GM18868 (cell line): ENCODE measurements around the gene SIT1.
"Not testable (repeated sequence)": the region's sequence is repeated elsewhere in the genome, so short reads cannot be mapped to it uniquely, and the experiment has no call there.

Experiments
- ATAC-seq: cut with Tn5 transposase; IDR thresholded peaks from one replicate; pipeline ENCODE4 v1.9.1; 2021; ENCODE audit warnings: mild to moderate bottlenecking, moderate library complexity; ENCODE audit not compliant: unreplicated experiment

SIT1 gene

GRCh38 chr9:35660966-35661415 lies 10.3 kb upstream of the SIT1 start:
- no peak for ATAC-seq

- ATAC-seq = no peak
These were observed 8.6 kb upstream of the SIT1 start for GRCh38 chr9:35659340-35659739.

GRCh38 chr9:35658968-35659220 lies 8.2 kb upstream of the SIT1 start:
- no peak for ATAC-seq

GRCh38 chr9:35658137-35658967 lies 7.6 kb upstream of the SIT1 start, which contains the start of gene CCDC107:
Gene CCDC107 (plus strand): TSS chr9:35658292. CDS start chr9:35658380, 88 bp downstream.
- ATAC-seq = peak; percentile 63

GRCh38 chr9:35657546-35658136 lies 6.9 kb upstream of the SIT1 start, which contains the start of gene RMRP:
Gene RMRP (minus strand): TSS chr9:35658019.
- peak; percentile 91 for ATAC-seq

- no peak for ATAC-seq
These were observed 6.3 kb upstream of the SIT1 start for GRCh38 chr9:35656831-35657545.

- no peak for ATAC-seq
These were observed 5.6 kb upstream of the SIT1 start for GRCh38 chr9:35656348-35656747.

- ATAC-seq = no peak
These were observed 2.9 kb upstream of the SIT1 start for GRCh38 chr9:35653611-35654010.

- ATAC-seq = no peak
These were observed 2.1 kb upstream of the SIT1 start for GRCh38 chr9:35652829-35653209.

- ATAC-seq = no peak
These were observed 1.5 kb upstream of the SIT1 start for GRCh38 chr9:35651956-35652828.

- ATAC-seq = no peak
These were observed 1.0 kb downstream of the SIT1 start for GRCh38 chr9:35649431-35650340.

GRCh38 chr9:35646533-35647265 lies 4.0 kb downstream of the SIT1 start:
- ATAC-seq = peak; percentile 78

- no peak for ATAC-seq
These were observed 4.6 kb downstream of the SIT1 start for GRCh38 chr9:35646153-35646532.

- not testable (repeated sequence) for ATAC-seq
These were observed 5.0 kb downstream of the SIT1 start for GRCh38 chr9:35645736-35646135.

GRCh38 chr9:35643046-35643445 lies 7.7 kb downstream of the SIT1 start:
- no peak for ATAC-seq

GRCh38 chr9:35641478-35641877 lies 9.3 kb downstream of the SIT1 start:
- not testable (repeated sequence) for ATAC-seq

- not testable (repeated sequence) for ATAC-seq
These were observed 10.3 kb downstream of the SIT1 start for GRCh38 chr9:35640431-35640830.

- ATAC-seq = no peak
These were observed 11.1 kb downstream of the SIT1 start for GRCh38 chr9:35639631-35640030.

GRCh38 chr9:35639225-35639624 lies 11.5 kb downstream of the SIT1 start:
- not testable (repeated sequence) for ATAC-seq
